HepG2 (cell line): ENCODE results near the gene SLC6A6. TPM values are rescaled to one million over a fixed set of nuclear protein-coding genes. Genes with fewer than 3 reads are reported as not detected.

ENCODE experiments used
- ATAC-seq: fragments of 200-7000 bp; cut with Tn5 transposase; 3 replicates; pipeline ENCODE4 v1.9.1; 2020; ENCODE audit warnings: mild to moderate bottlenecking, moderate library complexity
- BruUV-seq: library from RNA; stranded (reverse); fragments of 400-500 nt; replicated peaks from 2 replicates; lab custom pipeline; 2021; lab: Mats Ljungman, UMichigan
- CTCF ChIA-PET: fragments of 300-600 bp; formaldehyde crosslinking; extraction: SDS; loops from one replicate; lab custom pipeline; 2021; ENCODE audit warnings: low total read pairs, inconsistent platforms, low intra/inter-chr PET ratio; lab: Yijun Ruan, JAX
- POLR2A ChIA-PET: fragments of 350-600 bp; sonication (Branson Sonifier 250); formaldehyde crosslinking; loops from one replicate; lab custom pipeline; 2020; ENCODE audit warnings: antibody characterized with exemption, inconsistent platforms; lab: Yijun Ruan, JAX
- DNase-seq: peaks from one replicate; pipeline ENCODE4 v3.0.0-alpha.2; 2015; ENCODE audit warnings: low spot score
- FAIRE-seq: peaks from 3 replicates; lab custom pipeline; 2011; peaks lifted over from hg19 to GRCh38; lab: Jason Lieb, UNC
- H2AFZ ChIP-seq: one replicate; pipeline ENCODE4 v1.6.1; 2011; ENCODE audit warnings: low read length, inconsistent platforms
- H3K27ac ChIP-seq: fragments of 300-600 bp; 3 replicates; pipeline ENCODE4 v1.8.0; 2011; ENCODE audit warnings: mixed run types, mild to moderate bottlenecking, mixed read lengths, low read length, inconsistent platforms; ENCODE audit not compliant: insufficient read depth; ENCODE audit errors: extremely low read length
- H3K27me3 ChIP-seq, 2 experiments: fragments of 200-600 bp in 1 of 2; 2 replicates in 1 of 2; 3 replicates in 1 of 2; pipeline versions ENCODE4 v1.6.0 to v1.8.0; 2011; ENCODE audit warnings: low read length in 2 of 2, mild to moderate bottlenecking in 2 of 2, moderate library complexity in 2 of 2, inconsistent platforms in 1 of 2; ENCODE audit not compliant: insufficient read depth in 2 of 2, control insufficient read depth in 1 of 2
- H3K36me3 ChIP-seq, 2 experiments: fragments of 200-600 bp in 1 of 2; replicated peaks in 1 of 2; 2 replicates in 1 of 2; 3 replicates in 1 of 2; pipeline versions ENCODE4 v1.5.1 to v1.8.0; 2011; ENCODE audit warnings: low read length in 2 of 2, inconsistent platforms in 1 of 2; ENCODE audit not compliant: insufficient read depth in 2 of 2, control insufficient read depth in 1 of 2
- H3K4me1 ChIP-seq: 2 replicates; pipeline ENCODE4 v1.5.1; 2012; ENCODE audit warnings: low read length, inconsistent platforms; ENCODE audit not compliant: insufficient read depth
- H3K4me2 ChIP-seq: 2 replicates; pipeline ENCODE4 v1.6.0; 2011; ENCODE audit warnings: low read depth, low read length, inconsistent platforms
- H3K4me3 ChIP-seq, 3 experiments: fragments of 200-600 bp in 1 of 3; sonication (generic), shearing (Covaris generic) in 1 of 3; replicated peaks in 1 of 3; 2 replicates each; pipeline ENCODE4 v1.5.1; 2011 to 2016; ENCODE audit warnings: low read length in 3 of 3, inconsistent platforms in 2 of 3, low read depth in 2 of 3, mild to moderate bottlenecking in 2 of 3, control low read depth in 1 of 3, mixed read lengths in 1 of 3; ENCODE audit not compliant: insufficient read depth in 1 of 3
- H3K79me2 ChIP-seq: one replicate; pipeline ENCODE4 v1.6.1; 2011; ENCODE audit warnings: low read length, inconsistent platforms; ENCODE audit not compliant: insufficient read depth
- H3K9ac ChIP-seq: 2 replicates; pipeline ENCODE4 v1.6.0; 2011; ENCODE audit warnings: mild to moderate bottlenecking, low read depth, low read length, inconsistent platforms; ENCODE audit not compliant: insufficient read depth
- H3K9me3 ChIP-seq: 2 replicates; pipeline ENCODE4 v1.5.1; 2012; ENCODE audit warnings: mild to moderate bottlenecking, low read length
- H4K20me1 ChIP-seq: 2 replicates; pipeline ENCODE4 v1.6.0; 2011; ENCODE audit warnings: inconsistent platforms, mild to moderate bottlenecking, low read length, moderate library complexity; ENCODE audit not compliant: insufficient read depth
- ADNP ChIP-seq: sonication (generic); formaldehyde crosslinking; IDR thresholded peaks from 2 replicates; pipeline ENCODE4 v1.4.0; 2020; ENCODE audit warnings: missing genetic modification reagents
- NFYB ChIP-seq: sonication (generic); formaldehyde crosslinking; IDR thresholded peaks from 2 replicates; pipeline ENCODE4 v1.4.0; 2020; ENCODE audit warnings: missing genetic modification reagents
- U2AF1 ChIP-seq: fragments of 200-400 bp; formaldehyde crosslinking; optimal IDR thresholded peaks from 2 replicates; pipeline ENCODE3; 2017; ENCODE audit warnings: mild to moderate bottlenecking, low read depth, low read length
- USF2 ChIP-seq, 2 experiments: sonication (generic) in 1 of 2; formaldehyde crosslinking in 1 of 2; IDR thresholded peaks; 2 replicates each; pipeline versions ENCODE4 v1.5.1 to v1.6.1; 2011 to 2020; ENCODE audit warnings: borderline replicate concordance in 1 of 2, low read depth in 1 of 2, low read length in 1 of 2, mild to moderate bottlenecking in 1 of 2, missing genetic modification reagents in 1 of 2, moderate library complexity in 1 of 2
- YY1 ChIP-seq: IDR thresholded peaks from 2 replicates; pipeline ENCODE4 v1.6.1; 2011; ENCODE audit warnings: low read length, low read depth, moderate library complexity, mild to moderate bottlenecking; ENCODE audit not compliant: insufficient read depth, insufficient replicate concordance
- ZNF546 ChIP-seq: sonication (generic); formaldehyde crosslinking; conservative IDR thresholded peaks from 2 replicates; pipeline ENCODE4 v1.8.1; 2023; ENCODE audit warnings: mild to moderate bottlenecking, missing genetic modification reagents
- ZNF574 ChIP-seq: sonication (generic); formaldehyde crosslinking; IDR thresholded peaks from 2 replicates; pipeline ENCODE4 v1.4.0; 2020; ENCODE audit warnings: missing genetic modification reagents
- ZSCAN21 ChIP-seq: sonication (generic); formaldehyde crosslinking; IDR thresholded peaks from 2 replicates; pipeline ENCODE4 v1.8.0; 2022; ENCODE audit warnings: mild to moderate bottlenecking, missing genetic modification reagents, moderate library complexity, borderline replicate concordance
- WGBS: methylation state at CpG from one replicate; pipeline ENCODE4 v1.1.6; 2017; ENCODE audit warnings: low lambda C conversion rate; 5-methylcytosine and 5-hydroxymethylcytosine counted together
- in situ Hi-C: cut with HindIII; loops from 2 replicates; pipeline ENCODE4 v1.10.0; 2017; ENCODE audit warnings: low pct_unique_long_range_greater_than_20kb; ENCODE audit not compliant: extremely low pct_ligation_motif_present
- intact Hi-C: fragments of 100-400 bp; cut with micrococcal nuclease; formaldehyde crosslinking; loops from one replicate; pipeline ENCODE4 v1.10.0; 2022; ENCODE audit not compliant: unreplicated experiment
- polyA plus RNA-seq, 8 experiments: library from polyadenylated mRNA; depleted of rRNA in 3 of 8; stranded (reverse) in 7 of 8; unstranded in 1 of 8; fragments of >200 nt; fragmentation: Illumina TruSeq in 4 of 8; extraction: Trizol in 4 of 8; gene quantifications; 2 replicates each; pipeline versions ENCODE4 v1.2.1 to v1.2.3, GENCODE V29; 2011 to 2016; ENCODE audit warnings: low read depth in 4 of 8, missing spikeins in 1 of 8, mixed read lengths in 1 of 8; ENCODE audit not compliant: insufficient read depth in 1 of 8
- total RNA-seq, 5 experiments: library from RNA; depleted of rRNA; stranded (reverse); fragments of >200 nt; fragmentation: Illumina TruSeq; extraction: Trizol; gene quantifications; 2 replicates each; pipeline ENCODE4 v1.2.3, GENCODE V29; 2016; ENCODE audit warnings: low read depth in 1 of 5
- TF ChIP-seq, protein P1 (sequence below): sonication (generic); formaldehyde crosslinking; IDR thresholded peaks from 2 replicates; pipeline ENCODE4 v1.5.1; 2020; ENCODE audit warnings: missing genetic modification reagents, mild to moderate bottlenecking, borderline replicate concordance
- TF ChIP-seq, protein P2 (sequence below), 2 experiments: sonication (generic) in 1 of 2; formaldehyde crosslinking in 1 of 2; IDR thresholded peaks; 2 replicates each; pipeline versions ENCODE4 v1.4.0 to v1.6.1; 2018 to 2020; ENCODE audit warnings: missing genetic modification reagents in 2 of 2, borderline replicate concordance in 1 of 2, low read depth in 1 of 2, mild to moderate bottlenecking in 1 of 2, missing biosample characterization in 1 of 2

SLC6A6 gene
- total and polyA plus RNA-seq, 2 of the 13 experiments (the other 11 are each of a cell fraction or from before 2014, with no cell fraction given) = 14.1 to 20.7 TPM

DNA sequence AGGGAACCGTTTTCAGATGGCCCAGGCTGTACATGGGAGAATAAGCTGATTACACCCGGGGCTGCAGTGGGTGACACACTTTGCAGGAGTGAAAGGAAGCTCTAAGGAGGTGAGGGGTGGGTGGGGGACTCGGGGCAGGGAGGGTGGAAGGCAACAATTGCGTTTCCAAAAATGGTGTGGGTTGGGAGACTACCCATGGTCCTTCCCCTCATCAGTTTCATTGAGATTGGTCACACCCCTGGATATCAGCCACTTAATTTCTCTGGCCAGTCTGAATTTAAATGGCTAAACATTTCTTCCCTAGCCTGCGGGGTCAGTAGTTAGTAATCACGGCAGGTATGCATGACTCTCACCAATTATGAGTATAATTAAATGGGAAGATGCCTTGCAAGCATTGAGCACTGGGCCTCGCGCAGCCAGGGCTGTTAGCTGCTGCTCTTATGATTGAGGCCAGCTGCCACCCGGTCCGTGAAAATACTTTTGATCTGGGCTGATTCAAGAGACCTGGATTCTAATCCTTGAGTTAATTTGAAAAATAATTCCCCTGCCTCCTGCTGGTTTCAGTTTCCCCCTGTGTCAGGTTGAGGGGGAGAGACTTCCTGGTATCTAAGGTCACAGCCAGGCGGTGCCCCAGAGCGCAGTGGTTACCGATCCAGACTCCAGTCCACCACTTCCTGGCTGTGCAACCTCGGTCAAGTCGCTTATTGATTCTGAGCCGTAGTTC lies 23.3 kb downstream of the SLC6A6 start:
- DNase-seq = no peak
- in situ Hi-C loops (no loop called here), intact Hi-C loops (no loop called here)
- H3K4me3 ChIP-seq = no peak overlapping the region
- TF ChIP-seq ADNP (no peak), ZNF574 (CRISPR knock-in tag) (no peak), U2AF1 (no peak), USF2 (IDR thresholded peaks at IDR 0.05; ENCODE audit: low read depth, low read length) (no peak), USF2 (CRISPR knock-in tag; IDR thresholded peaks at IDR 0.05; ENCODE audit: borderline replicate concordance) (no peak), ZSCAN21 (no peak), ZNF546 (no peak), YY1 (no peak), NFYB (no peak)
- TF ChIP-seq, protein P1, sequence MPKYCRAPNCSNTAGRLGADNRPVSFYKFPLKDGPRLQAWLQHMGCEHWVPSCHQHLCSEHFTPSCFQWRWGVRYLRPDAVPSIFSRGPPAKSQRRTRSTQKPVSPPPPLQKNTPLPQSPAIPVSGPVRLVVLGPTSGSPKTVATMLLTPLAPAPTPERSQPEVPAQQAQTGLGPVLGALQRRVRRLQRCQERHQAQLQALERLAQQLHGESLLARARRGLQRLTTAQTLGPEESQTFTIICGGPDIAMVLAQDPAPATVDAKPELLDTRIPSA (CRISPR knock-in tag) = no peak
- TF ChIP-seq, protein P2, sequence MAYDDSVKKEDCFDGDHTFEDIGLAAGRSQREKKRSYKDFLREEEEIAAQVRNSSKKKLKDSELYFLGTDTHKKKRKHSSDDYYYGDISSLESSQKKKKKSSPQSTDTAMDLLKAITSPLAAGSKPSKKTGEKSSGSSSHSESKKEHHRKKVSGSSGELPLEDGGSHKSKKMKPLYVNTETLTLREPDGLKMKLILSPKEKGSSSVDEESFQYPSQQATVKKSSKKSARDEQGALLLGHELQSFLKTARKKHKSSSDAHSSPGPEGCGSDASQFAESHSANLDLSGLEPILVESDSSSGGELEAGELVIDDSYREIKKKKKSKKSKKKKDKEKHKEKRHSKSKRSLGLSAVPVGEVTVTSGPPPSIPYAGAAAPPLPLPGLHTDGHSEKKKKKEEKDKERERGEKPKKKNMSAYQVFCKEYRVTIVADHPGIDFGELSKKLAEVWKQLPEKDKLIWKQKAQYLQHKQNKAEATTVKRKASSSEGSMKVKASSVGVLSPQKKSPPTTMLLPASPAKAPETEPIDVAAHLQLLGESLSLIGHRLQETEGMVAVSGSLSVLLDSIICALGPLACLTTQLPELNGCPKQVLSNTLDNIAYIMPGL (CRISPR knock-in tag; IDR thresholded peaks at IDR 0.05; ENCODE audit: borderline replicate concordance in 1 of 2, low read depth in 1 of 2) = no peak
- peaks cover 39% of the 10 kb centered on the region for H3K4me1 ChIP-seq
- H3K36me3 ChIP-seq = peaks cover 0 to 9% of the 10 kb centered on the region in 2 experiments; a peak in 1 of 5 replicates
- no peak overlapping the region for H3K9ac ChIP-seq
- CTCF ChIA-PET = no interaction called here
- POLR2A ChIA-PET = no interaction called here
- BruUV-seq = no TSS peak
- no peak overlapping the region for H3K4me2 ChIP-seq
- ATAC-seq = no peak
- H3K27ac ChIP-seq = no peak overlapping the region
- H4K20me1 ChIP-seq = no peaks in the 10 kb centered on the region
- H3K79me2 ChIP-seq = peaks cover 2% of the 10 kb centered on the region
- 94% methylated on average over 16 of the region's 16 CpGs for WGBS
- no peaks in the 10 kb centered on the region for H3K27me3 ChIP-seq
- no peak overlapping the region for H2AFZ ChIP-seq
- no peaks in the 10 kb centered on the region for H3K9me3 ChIP-seq
- no peak for FAIRE-seq
